B cell (primary cell): ENCODE measurements around the gene USE1.

Source experiments
- EZH2 ChIP-seq: IDR thresholded peaks from 2 replicates; pipeline ENCODE4 v1.6.1; 2012; ENCODE audit warnings: borderline replicate concordance, low read depth, mild to moderate bottlenecking, moderate library complexity, low read length; ENCODE audit not compliant: insufficient read depth, poor library complexity, severe bottlenecking
- TF ChIP-seq, protein P1 (sequence below): fragments of 200-600 bp; IDR thresholded peaks from one replicate; pipeline ENCODE4 v1.8.0; 2022; ENCODE audit warnings: antibody characterized with exemption, mild to moderate bottlenecking

DNA sequence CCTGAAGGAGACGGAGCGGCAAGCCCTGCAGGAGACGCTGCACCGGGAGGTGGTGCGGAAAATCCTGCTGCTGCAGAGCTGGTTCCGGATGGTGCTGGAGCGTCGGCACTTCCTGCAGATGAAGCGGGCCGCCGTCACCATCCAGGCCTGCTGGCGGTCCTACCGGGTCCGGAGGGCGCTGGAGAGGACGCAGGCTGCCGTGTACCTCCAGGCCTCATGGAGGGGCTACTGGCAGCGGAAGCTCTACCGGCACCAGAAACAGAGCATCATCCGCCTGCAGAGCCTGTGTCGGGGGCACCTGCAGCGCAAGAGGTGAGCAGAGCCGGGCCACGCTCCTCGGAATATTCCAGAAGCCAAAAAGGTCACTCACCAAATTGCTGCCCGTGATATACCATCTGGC, 22.4 kb upstream of the USE1 start:
- TF ChIP-seq, protein P1, sequence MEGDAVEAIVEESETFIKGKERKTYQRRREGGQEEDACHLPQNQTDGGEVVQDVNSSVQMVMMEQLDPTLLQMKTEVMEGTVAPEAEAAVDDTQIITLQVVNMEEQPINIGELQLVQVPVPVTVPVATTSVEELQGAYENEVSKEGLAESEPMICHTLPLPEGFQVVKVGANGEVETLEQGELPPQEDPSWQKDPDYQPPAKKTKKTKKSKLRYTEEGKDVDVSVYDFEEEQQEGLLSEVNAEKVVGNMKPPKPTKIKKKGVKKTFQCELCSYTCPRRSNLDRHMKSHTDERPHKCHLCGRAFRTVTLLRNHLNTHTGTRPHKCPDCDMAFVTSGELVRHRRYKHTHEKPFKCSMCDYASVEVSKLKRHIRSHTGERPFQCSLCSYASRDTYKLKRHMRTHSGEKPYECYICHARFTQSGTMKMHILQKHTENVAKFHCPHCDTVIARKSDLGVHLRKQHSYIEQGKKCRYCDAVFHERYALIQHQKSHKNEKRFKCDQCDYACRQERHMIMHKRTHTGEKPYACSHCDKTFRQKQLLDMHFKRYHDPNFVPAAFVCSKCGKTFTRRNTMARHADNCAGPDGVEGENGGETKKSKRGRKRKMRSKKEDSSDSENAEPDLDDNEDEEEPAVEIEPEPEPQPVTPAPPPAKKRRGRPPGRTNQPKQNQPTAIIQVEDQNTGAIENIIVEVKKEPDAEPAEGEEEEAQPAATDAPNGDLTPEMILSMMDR: no peak
- no peak for TF ChIP-seq EZH2
